ENCODE results near the gene CDC37L1.

Gene CDC37L1

DNA sequence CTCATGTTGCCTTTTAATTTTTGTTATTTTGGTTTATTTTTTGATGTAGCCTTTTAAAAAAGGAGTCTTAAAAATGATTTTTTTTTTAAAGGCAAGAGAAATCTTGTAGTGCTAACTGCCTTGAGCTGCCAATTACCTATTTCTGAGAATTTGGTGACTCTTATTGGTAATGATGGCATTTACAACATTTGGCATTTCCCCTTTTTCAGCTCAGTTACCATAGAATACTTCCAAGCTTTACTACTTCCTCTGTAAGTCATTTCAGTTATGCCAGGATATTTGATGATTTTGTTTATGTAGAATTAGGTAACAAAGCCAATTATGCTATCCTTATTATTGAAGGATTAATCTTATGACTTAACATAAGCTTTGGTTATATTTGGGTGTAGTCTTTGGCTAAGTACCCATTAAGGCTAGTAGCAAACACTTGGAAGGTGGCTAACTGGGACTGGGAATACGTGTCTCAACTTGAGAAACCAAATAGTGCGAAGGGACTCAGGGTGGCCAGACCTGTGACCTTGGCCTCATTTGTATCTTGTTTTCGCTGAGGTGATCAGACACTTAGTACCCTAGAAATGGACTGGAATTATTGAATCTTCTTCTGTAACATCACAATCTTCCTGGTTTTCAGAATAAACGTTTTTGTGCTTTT, 27.7 kb downstream of the CDC37L1 start:
- TF ChIP-seq, protein P1, sequence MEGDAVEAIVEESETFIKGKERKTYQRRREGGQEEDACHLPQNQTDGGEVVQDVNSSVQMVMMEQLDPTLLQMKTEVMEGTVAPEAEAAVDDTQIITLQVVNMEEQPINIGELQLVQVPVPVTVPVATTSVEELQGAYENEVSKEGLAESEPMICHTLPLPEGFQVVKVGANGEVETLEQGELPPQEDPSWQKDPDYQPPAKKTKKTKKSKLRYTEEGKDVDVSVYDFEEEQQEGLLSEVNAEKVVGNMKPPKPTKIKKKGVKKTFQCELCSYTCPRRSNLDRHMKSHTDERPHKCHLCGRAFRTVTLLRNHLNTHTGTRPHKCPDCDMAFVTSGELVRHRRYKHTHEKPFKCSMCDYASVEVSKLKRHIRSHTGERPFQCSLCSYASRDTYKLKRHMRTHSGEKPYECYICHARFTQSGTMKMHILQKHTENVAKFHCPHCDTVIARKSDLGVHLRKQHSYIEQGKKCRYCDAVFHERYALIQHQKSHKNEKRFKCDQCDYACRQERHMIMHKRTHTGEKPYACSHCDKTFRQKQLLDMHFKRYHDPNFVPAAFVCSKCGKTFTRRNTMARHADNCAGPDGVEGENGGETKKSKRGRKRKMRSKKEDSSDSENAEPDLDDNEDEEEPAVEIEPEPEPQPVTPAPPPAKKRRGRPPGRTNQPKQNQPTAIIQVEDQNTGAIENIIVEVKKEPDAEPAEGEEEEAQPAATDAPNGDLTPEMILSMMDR (IDR thresholded peaks at IDR 0.05; ENCODE audit: low read depth, low read length), result no peak
- H3K9me3 ChIP-seq (ENCODE audit: severe bottlenecking), result no peaks in the 10 kb centered on the region
- H3K27me3 ChIP-seq (ENCODE audit: insufficient read depth, low read depth, severe bottlenecking), result no peaks in the 10 kb centered on the region
- no peak for DNase-seq
- H3K4me3 ChIP-seq (ENCODE audit: low read depth, low read length), result no peak overlapping the region
- peaks cover 22% of the 10 kb centered on the region for H3K36me3 ChIP-seq
- H3K27ac ChIP-seq, result no peak overlapping the region

DNA sequence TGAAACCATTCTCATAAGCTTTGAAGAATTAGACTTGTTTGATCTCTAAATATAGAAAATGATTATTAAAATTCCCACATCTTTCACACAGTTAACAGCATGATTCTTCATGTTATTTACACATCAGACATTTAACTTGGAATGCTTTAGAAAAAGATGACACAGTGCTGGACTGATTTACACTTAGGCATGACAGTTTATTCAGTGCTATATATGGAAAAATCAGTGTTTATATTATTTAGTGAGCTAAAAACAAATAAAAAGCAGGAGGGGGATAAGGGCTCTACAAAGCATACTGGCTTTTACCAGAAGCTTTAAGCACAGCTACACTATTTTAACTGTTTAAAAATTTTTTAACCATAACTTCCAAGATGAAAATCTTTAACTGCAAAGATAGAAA, 30.0 kb downstream of the CDC37L1 start:
- Histone ChIP-seq H3K27me3 (ENCODE audit: insufficient read depth, low read depth, severe bottlenecking) (no peaks in the 10 kb centered on the region), H3K27ac (no peak overlapping the region), H3K4me3 (ENCODE audit: low read depth, low read length) (no peak overlapping the region), H3K36me3 (peaks cover 26% of the 10 kb centered on the region), H3K9me3 (ENCODE audit: severe bottlenecking) (no peaks in the 10 kb centered on the region)
- no peak for DNase-seq
- TF ChIP-seq, protein P1 (IDR thresholded peaks at IDR 0.05; ENCODE audit: low read depth, low read length), result no peak

DNA sequence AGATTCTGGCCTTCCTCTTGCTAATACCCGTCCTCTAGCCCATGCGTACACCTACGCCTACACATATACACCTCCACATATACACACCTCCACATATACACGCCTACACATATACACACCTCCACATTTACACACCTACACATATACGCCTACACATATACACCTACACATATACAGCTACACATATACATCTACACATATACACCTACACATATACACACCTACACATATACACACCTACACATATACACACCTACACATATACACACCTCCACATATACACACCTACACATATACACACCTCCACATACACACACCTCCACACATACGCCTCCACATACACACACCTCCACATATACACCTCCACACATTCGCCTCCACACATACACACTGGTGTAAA, 34.5 kb downstream of the CDC37L1 start:
- H3K27ac ChIP-seq, result peak overlapping the region; percentile 25; the same call in 1 of the 2 replicates
- H3K36me3 ChIP-seq, result peaks cover 61% of the 10 kb centered on the region
- DNase-seq, result no peak
- TF ChIP-seq, protein P1 (IDR thresholded peaks at IDR 0.05; ENCODE audit: low read depth, low read length), result no peak
- no peaks in the 10 kb centered on the region for H3K9me3 ChIP-seq (ENCODE audit: severe bottlenecking)
- no peaks in the 10 kb centered on the region for H3K27me3 ChIP-seq (ENCODE audit: insufficient read depth, low read depth, severe bottlenecking)
- H3K4me3 ChIP-seq (ENCODE audit: low read depth, low read length), result no peak overlapping the region

DNA sequence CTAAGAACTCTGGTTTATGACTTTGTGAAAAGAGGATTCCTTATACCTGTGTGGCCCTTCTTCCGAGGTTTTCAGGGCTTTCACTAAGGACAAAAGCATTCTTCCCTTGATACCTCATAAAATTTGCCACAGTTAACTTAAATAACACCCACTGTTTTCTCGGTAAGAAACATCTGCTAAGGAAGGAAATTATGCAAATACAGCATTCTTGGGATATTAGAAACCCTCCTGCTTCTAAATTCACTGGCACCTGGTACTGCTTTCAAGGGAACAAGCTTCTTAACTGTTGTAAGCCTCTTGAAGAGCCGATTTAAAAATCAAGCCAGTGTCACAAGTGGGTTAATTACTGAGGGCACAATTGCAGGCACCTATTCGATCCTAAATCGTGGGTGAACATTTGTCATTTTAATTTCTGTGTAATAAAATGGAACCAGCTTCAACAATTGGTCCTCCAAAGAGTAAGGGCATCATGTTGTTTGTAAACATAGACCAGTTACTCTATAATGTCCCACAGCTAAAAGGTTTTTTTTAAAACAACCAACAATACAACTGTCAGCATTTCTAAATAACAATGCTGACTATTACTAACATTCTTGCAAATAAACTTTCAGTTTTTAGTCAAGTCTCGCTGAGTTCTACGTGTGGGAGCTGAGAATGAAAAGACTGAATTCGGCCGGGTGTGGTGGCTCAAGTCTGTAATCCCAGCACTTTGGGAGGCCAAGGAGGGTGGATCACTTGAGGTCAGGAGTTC, 35.1 kb downstream of the CDC37L1 start:
- peaks cover 65% of the 10 kb centered on the region for H3K36me3 ChIP-seq
- H3K4me3 ChIP-seq (ENCODE audit: low read depth, low read length), result no peak overlapping the region
- DNase-seq, result no peak
- peak overlapping the region; percentile 25 for H3K27ac ChIP-seq
- no peaks in the 10 kb centered on the region for H3K27me3 ChIP-seq (ENCODE audit: insufficient read depth, low read depth, severe bottlenecking)
- H3K9me3 ChIP-seq (ENCODE audit: severe bottlenecking), result no peaks in the 10 kb centered on the region
- TF ChIP-seq, protein P1 (IDR thresholded peaks at IDR 0.05; ENCODE audit: low read depth, low read length), result no peak

DNA sequence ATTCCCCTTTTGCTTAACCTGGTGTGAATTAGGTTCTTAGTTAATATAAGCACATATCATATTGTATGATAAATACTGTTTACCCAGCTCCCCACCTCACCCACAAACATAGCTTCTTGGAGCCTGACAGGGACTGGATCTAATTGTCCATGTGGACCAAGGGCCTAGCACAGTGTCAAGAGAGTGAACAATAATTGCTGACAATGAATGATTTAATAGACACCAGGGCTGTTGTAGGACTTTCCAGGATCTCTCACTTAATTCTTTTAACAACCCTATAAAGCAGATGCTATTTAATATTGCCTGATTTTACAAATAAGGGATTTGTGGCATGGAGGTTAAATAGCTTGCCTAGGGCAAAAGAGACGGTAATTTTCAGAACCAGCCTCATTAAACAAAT, 36.8 kb downstream of the CDC37L1 start:
- Histone ChIP-seq H3K36me3 (peaks cover 68% of the 10 kb centered on the region), H3K27me3 (ENCODE audit: insufficient read depth, low read depth, severe bottlenecking) (no peaks in the 10 kb centered on the region), H3K27ac (no peak overlapping the region), H3K9me3 (ENCODE audit: severe bottlenecking) (no peaks in the 10 kb centered on the region), H3K4me3 (ENCODE audit: low read depth, low read length) (no peak overlapping the region)
- DNase-seq, result no peak
- TF ChIP-seq, protein P1 (IDR thresholded peaks at IDR 0.05; ENCODE audit: low read depth, low read length), result no peak
